Measurements from ENCODE around the gene SYTL5.

- TF ChIP-seq CTCF (IDR thresholded peaks at IDR 0.05; ENCODE audit: insufficient read depth, low read length): no peak
- no peak for TF ChIP-seq GABPA (IDR thresholded peaks at IDR 0.05; ENCODE audit: low read depth)
Observed at GRCh38 chrX:38041237-38041636, 34.9 kb downstream of the SYTL5 start.

Measured in HL-60 (cell line).